Heart left ventricle (tissue), 13 donors: ENCODE measurements around the gene MPHOSPH8.
"Not testable (repeated sequence)": the region's sequence is repeated elsewhere in the genome, so short reads cannot be mapped to it uniquely, and the experiment has no call there.

Source experiments
- CTCF ChIP-seq, 12 donors: fragments of 200-600 bp; sonication (generic) in 4 of 12; IDR thresholded peaks; one replicate each; pipeline versions ENCODE4 v1.5.0 to v1.8.0; 2018 to 2022; ENCODE audit warnings: antibody characterized with exemption in 12 of 12, mild to moderate bottlenecking in 5 of 12
- POLR2A ChIP-seq, 2 donors: fragments of 450-650 bp; IDR thresholded peaks; one replicate each; pipeline ENCODE4 v1.6.1; 2017; ENCODE audit warnings: antibody characterized with exemption in 2 of 2, mild to moderate bottlenecking in 2 of 2, moderate library complexity in 2 of 2
- donor health status: ischemic (EF 13 %, LVEDD 7.1; RV severe dilation, severe dysfunction).
- donor health status: DM: no; HTN: yes; CAD: no.
- donor health status: DM: no; HTN: no; CAD: no.
- donor health status: ischemic (EF 25% LVEDD 6.9; RV normal size, moderate dysfunction).
- donor health status: ischemic (EF 25% LVEDD 5.7; RV mildly dilated, moderate dysfunction).
- donor health status: ischemic (EF 35%, LVEDD 5.7; RV mildly dilated, moderate dysfunction).
- donor health status: nonischemic (EF 11% LVEDD 7.7; RV severe dilation, severe dysfunction).
- donor health status: DM: yes; HTN: yes; CAD: no.
- donor health status: PGD.
- donor health status: ischemic (EF 29% LVEDD 5.4; RV normal size, mild dysfunction).
- donor health status: nonischemic (EF 23%, LVEDD 6.1; RV moderate dilation, normal function).

DNA sequence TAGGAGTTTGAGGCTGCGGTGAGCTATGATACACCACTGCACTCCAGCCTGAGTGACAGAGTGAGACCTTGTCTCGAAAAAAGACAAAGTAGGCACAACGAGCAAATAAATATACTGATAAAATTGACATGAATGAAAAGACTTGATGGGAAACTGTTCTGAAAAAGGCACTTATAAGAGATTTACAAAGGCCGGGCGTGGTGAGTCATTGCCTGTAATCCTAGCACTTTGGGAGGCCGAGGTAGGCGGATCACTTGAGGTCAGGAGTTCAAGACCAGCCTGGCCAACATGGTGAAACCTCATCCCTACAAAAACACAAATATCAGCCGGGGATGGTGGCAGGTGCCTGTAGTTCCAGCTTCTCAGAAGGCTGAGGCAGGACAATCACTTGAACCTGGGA is 58.0 kb downstream of the MPHOSPH8 start:
- TF ChIP-seq CTCF, POLR2A (IDR thresholded peaks at IDR 0.05): not testable (repeated sequence)
